ENCODE measurements around the gene HMCN1. TPM values are rescaled to one million over a fixed set of nuclear protein-coding genes. Genes with fewer than 3 reads are reported as not detected.

Gene HMCN1
- total and polyA plus RNA-seq, 2 experiments from 2014 or later: 1.6 to 8.7 TPM

DNA sequence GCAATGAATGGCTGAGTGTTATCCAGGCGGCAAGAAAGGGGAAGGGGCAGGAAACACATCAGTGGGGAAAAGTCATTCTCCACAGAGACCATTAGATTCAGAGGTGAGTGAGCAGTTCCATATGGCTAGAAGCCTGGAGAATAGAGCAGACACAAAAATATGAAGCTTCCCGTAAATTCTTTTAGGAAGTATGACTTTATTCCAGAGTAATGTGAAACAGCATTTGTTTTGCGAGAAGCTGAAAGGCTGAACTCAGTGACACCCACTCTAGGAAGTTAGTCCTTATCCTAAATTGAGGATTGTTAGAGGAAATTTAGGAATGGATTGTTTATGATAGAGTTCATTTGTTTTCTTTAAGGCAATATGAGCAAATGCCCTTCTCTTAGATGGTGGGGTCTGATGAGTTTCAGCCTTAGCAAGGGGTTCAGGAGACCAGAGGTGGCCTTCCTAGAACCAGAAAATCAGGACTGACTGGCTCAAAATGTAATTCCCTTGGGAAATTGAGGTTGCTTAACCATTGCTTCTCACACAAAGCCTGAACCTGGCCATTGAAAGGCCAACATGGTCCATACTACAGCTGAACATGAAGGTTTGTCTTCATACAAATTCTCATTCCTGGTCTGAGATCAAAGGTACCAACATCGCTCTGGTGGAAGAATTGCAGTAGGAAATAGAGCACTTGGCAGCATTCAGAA is 473.3 kb downstream of the HMCN1 start:
- H3K4me3 ChIP-seq: no peak overlapping the region
- H3K36me3 ChIP-seq (ENCODE audit: insufficient read depth): no peaks in the 10 kb centered on the region
- H3K27ac ChIP-seq (ENCODE audit: low read depth): no peak overlapping the region
- Mint-ChIP-seq H3K4me1 (peaks cover 30% of the 10 kb centered on the region), H3K9me3 (no peaks in the 10 kb centered on the region; the same call in 2 of the 3 replicates), H3K27me3 (ENCODE audit: insufficient read depth, low read depth, poor library complexity) (peaks cover 1% of the 10 kb centered on the region), H3K4me3 (no peak overlapping the region), H3K36me3 (ENCODE audit: low read depth) (no peaks in the 10 kb centered on the region), H3K27ac (no peak overlapping the region)
- H3K4me2 ChIP-seq: no peak overlapping the region
- no peak for ATAC-seq
- 0 out of 2 replicates have a peak, but pooled peaks cover 9% of the 10 kb centered on the region for H3K9me2 ChIP-seq (ENCODE audit: insufficient read depth)
- no peaks in the 10 kb centered on the region for H3K27me3 ChIP-seq (ENCODE audit: insufficient read depth)
- DNase-seq (ENCODE audit: low spot score): no peak
- TF ChIP-seq, protein P1, sequence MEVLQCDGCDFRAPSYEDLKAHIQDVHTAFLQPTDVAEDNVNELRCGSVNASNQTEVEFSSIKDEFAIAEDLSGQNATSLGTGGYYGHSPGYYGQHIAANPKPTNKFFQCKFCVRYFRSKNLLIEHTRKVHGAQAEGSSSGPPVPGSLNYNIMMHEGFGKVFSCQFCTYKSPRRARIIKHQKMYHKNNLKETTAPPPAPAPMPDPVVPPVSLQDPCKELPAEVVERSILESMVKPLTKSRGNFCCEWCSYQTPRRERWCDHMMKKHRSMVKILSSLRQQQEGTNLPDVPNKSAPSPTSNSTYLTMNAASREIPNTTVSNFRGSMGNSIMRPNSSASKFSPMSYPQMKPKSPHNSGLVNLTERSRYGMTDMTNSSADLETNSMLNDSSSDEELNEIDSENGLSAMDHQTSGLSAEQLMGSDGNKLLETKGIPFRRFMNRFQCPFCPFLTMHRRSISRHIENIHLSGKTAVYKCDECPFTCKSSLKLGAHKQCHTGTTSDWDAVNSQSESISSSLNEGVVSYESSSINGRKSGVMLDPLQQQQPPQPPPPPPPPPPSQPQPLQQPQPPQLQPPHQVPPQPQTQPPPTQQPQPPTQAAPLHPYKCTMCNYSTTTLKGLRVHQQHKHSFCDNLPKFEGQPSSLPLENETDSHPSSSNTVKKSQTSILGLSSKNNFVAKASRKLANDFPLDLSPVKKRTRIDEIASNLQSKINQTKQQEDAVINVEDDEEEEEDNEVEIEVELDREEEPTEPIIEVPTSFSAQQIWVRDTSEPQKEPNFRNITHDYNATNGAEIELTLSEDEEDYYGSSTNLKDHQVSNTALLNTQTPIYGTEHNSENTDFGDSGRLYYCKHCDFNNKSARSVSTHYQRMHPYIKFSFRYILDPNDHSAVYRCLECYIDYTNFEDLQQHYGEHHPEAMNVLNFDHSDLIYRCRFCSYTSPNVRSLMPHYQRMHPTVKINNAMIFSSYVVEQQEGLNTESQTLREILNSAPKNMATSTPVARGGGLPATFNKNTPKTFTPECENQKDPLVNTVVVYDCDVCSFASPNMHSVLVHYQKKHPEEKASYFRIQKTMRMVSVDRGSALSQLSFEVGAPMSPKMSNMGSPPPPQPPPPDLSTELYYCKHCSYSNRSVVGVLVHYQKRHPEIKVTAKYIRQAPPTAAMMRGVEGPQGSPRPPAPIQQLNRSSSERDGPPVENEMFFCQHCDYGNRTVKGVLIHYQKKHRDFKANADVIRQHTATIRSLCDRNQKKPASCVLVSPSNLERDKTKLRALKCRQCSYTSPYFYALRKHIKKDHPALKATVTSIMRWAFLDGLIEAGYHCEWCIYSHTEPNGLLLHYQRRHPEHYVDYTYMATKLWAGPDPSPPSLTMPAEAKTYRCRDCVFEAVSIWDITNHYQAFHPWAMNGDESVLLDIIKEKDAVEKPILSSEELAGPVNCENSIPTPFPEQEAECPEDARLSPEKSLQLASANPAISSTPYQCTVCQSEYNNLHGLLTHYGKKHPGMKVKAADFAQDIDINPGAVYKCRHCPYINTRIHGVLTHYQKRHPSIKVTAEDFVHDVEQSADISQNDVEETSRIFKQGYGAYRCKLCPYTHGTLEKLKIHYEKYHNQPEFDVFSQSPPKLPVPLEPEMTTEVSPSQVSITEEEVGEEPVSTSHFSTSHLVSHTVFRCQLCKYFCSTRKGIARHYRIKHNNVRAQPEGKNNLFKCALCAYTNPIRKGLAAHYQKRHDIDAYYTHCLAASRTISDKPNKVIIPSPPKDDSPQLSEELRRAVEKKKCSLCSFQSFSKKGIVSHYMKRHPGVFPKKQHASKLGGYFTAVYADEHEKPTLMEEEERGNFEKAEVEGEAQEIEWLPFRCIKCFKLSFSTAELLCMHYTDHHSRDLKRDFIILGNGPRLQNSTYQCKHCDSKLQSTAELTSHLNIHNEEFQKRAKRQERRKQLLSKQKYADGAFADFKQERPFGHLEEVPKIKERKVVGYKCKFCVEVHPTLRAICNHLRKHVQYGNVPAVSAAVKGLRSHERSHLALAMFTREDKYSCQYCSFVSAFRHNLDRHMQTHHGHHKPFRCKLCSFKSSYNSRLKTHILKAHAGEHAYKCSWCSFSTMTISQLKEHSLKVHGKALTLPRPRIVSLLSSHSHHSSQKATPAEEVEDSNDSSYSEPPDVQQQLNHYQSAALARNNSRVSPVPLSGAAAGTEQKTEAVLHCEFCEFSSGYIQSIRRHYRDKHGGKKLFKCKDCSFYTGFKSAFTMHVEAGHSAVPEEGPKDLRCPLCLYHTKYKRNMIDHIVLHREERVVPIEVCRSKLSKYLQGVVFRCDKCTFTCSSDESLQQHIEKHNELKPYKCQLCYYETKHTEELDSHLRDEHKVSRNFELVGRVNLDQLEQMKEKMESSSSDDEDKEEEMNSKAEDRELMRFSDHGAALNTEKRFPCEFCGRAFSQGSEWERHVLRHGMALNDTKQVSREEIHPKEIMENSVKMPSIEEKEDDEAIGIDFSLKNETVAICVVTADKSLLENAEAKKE (CRISPR knock-in tag; IDR thresholded peaks at IDR 0.05): no peak
- TF ChIP-seq ZNF114 (CRISPR knock-in tag; IDR thresholded peaks at IDR 0.05): no peak
- no peak for TF ChIP-seq ZNF331 (CRISPR knock-in tag; IDR thresholded peaks at IDR 0.05; ENCODE audit: low read depth)
- TF ChIP-seq POLR2AphosphoS5 (IDR thresholded peaks at IDR 0.05; ENCODE audit: low read depth): no peak
- no peak for TF ChIP-seq EZH2phosphoT487 (IDR thresholded peaks at IDR 0.05; ENCODE audit: unreplicated experiment)
- TF ChIP-seq EZH2 (IDR thresholded peaks at IDR 0.05; ENCODE audit: low read depth, unreplicated experiment): no peak
- TF ChIP-seq, protein P2, sequence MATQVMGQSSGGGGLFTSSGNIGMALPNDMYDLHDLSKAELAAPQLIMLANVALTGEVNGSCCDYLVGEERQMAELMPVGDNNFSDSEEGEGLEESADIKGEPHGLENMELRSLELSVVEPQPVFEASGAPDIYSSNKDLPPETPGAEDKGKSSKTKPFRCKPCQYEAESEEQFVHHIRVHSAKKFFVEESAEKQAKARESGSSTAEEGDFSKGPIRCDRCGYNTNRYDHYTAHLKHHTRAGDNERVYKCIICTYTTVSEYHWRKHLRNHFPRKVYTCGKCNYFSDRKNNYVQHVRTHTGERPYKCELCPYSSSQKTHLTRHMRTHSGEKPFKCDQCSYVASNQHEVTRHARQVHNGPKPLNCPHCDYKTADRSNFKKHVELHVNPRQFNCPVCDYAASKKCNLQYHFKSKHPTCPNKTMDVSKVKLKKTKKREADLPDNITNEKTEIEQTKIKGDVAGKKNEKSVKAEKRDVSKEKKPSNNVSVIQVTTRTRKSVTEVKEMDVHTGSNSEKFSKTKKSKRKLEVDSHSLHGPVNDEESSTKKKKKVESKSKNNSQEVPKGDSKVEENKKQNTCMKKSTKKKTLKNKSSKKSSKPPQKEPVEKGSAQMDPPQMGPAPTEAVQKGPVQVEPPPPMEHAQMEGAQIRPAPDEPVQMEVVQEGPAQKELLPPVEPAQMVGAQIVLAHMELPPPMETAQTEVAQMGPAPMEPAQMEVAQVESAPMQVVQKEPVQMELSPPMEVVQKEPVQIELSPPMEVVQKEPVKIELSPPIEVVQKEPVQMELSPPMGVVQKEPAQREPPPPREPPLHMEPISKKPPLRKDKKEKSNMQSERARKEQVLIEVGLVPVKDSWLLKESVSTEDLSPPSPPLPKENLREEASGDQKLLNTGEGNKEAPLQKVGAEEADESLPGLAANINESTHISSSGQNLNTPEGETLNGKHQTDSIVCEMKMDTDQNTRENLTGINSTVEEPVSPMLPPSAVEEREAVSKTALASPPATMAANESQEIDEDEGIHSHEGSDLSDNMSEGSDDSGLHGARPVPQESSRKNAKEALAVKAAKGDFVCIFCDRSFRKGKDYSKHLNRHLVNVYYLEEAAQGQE (IDR thresholded peaks at IDR 0.05; ENCODE audit: unreplicated experiment): no peak
- TF ChIP-seq, protein P3, sequence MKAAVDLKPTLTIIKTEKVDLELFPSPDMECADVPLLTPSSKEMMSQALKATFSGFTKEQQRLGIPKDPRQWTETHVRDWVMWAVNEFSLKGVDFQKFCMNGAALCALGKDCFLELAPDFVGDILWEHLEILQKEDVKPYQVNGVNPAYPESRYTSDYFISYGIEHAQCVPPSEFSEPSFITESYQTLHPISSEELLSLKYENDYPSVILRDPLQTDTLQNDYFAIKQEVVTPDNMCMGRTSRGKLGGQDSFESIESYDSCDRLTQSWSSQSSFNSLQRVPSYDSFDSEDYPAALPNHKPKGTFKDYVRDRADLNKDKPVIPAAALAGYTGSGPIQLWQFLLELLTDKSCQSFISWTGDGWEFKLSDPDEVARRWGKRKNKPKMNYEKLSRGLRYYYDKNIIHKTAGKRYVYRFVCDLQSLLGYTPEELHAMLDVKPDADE (IDR thresholded peaks at IDR 0.05): no peak
- TF ChIP-seq JUNB (IDR thresholded peaks at IDR 0.05; ENCODE audit: unreplicated experiment): no peak
- no peaks in the 10 kb centered on the region for H4K20me1 ChIP-seq (replicated peaks; ENCODE audit: insufficient read depth)
- peaks cover 13% of the 10 kb centered on the region for H3K4me1 ChIP-seq (ENCODE audit: insufficient read depth)
- no peaks in the 10 kb centered on the region for H3F3A ChIP-seq (replicated peaks; ENCODE audit: low read depth)
- no peak overlapping the region for H2AFZ ChIP-seq
- H3K79me2 ChIP-seq (replicated peaks; ENCODE audit: insufficient read depth): no peaks in the 10 kb centered on the region
